Stimulated activated CD4-positive, alpha-beta T cell treated with anti-CD3 and anti-CD28 coated beads, Interleukin-2, amount 100 ng/mL, for 4 hours (primary cell): ENCODE results near the gene ZNF611.
"Not testable (repeated sequence)": the region's sequence is repeated elsewhere in the genome, so short reads cannot be mapped to it uniquely, and the experiment has no call there.

Experiments
- DNase-seq: peaks from one replicate; pipeline ENCODE4 v3.0.0-alpha.2; 2020; ENCODE audit warnings: low read depth

Gene ZNF611

DNA sequence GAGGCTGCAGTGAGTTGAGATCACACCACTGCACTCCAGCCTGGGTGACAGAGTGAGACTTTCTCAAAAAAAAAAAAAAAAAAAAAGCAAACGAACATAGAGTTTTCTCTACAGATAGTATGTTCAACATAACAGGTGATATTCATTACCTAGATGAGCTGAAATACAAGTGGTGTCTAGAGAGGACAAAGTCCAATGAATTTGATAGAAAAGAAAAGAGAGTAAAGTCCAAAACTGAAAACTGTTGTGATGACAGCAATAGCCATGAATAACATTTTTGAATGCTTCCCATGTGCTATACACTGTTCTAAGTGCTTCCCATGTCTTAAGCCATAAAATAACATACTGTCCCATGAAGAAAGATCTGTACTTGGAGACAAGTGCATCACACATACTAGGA is 53.6 kb downstream of the ZNF611 start:
- not testable (repeated sequence) for DNase-seq

DNA sequence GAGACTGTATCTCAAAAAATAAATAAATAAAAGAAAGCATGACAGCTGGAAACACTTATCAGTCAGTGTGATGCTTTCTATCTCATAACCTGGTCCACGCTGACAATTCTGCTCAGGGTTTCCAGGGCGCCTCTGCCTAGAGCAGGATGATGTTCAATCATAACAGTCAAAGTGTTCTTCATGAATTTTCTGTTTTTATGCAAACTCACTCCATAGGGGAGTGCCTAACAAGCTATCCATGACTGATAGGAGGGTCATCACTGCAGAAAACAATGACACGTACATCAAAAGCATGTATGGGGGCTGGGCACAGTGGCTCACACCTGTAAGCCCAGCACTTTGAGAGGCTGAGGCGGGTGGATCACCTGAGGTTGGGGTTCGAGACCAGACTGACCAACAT is 55.2 kb downstream of the ZNF611 start:
- no peak for DNase-seq

DNA sequence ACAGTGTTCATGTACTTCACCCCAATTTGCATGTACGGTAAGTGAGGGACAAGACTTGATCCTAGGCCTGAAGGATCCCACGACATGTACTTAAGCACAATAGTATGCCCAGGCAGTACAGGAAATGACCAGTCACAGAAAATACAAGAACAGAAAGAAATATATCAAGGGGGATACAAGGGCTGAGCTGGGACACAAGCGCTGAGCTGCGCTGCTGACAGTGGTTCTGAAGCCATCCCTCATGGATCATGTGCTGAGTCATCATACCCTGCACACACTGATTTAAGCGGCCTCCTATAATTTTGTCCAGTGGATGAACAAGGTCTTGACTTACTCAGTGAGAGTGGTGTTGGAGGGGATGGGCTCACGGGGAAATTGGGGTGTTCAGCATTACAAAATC is 59.6 kb downstream of the ZNF611 start:
- not testable (repeated sequence) for DNase-seq

DNA sequence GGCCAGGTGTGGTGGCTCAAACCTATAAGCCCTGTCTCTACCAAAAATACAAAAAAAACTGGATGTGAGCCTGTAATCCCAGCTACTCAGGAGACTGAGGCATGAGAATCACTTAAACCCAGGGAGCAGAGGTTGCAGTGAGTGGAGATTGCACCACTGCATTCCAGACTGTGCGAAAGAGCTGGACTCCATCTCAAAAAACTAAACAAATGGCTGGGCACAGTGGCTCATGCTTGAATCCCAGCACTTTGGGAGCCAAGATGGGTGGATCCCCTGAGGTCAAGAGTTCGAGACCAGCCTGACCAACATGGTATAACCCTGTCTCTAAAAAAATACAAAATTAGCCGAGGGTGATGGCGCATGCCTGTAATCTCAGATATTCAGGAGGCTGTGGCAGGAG is 61.8 kb downstream of the ZNF611 start:
- no peak for DNase-seq

GRCh38 chr19:52670046-52670445 is 64.8 kb downstream of the ZNF611 start:
- DNase-seq = no peak

DNA sequence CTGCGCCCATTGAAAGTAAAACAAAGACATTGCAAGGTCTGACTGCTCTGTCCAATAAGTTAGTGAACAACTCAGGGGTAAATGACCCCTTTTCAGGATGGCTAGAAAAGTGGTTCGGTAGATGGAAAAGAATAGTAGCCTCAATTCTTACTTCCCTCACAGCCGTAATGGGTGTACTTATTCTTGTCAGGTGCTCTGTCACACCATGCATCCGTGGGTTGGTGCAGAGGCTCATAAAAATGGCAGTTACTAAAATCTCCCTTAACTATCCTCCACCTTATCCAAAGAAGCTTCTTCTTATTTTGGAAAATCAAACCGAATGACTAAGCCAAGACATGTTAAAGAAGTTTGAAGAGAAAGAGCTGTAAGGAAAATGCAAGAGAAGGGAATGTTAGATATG is 65.3 kb downstream of the ZNF611 start:
- DNase-seq = no peak

DNA sequence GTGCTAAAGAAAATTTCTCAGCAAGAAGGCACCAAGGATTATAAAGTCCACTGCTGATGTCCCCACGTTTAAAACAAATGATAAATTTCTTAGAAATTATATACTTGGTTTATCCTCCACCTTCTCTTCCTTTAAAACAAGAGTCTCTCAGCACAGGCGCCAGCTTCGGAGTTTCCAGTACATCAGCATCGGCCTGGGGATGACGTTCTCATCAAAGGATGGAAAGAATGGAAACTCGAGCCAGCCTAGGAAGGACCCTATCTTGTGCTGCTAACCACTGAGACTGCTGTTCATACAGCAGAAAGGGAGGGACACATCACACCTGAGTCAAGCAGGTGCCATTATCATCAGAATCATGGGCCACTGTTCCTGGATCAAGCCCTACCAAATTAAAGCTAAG is 66.9 kb downstream of the ZNF611 start:
- no peak for DNase-seq

DNA sequence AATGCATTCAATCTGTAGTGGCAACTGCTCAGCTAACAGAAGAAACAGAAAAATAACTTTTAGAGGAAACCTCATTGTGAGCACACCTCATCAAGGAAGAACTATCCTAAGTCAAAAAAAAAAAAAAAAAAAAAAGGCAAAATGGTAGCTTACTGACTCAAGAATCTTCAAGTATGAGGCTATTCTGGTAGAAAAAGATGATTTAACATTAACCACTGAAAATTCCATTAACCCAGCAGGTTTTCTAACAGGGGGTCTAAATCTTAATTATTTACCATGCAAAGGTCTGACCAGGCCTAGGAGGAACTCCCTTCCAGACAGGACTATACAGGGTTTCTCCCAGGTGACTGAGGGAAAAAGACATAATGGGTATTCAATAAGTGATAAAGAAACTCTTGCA is 68.3 kb downstream of the ZNF611 start:
- no peak for DNase-seq

GRCh38 chr19:52665529-52665928 is 69.3 kb downstream of the ZNF611 start:
- DNase-seq = no peak

- DNase-seq = no peak
Observed at GRCh38 chr19:52665027-52665426, 69.8 kb downstream of the ZNF611 start.

GRCh38 chr19:52664461-52664860 is 70.4 kb downstream of the ZNF611 start:
- DNase-seq = no peak

DNA sequence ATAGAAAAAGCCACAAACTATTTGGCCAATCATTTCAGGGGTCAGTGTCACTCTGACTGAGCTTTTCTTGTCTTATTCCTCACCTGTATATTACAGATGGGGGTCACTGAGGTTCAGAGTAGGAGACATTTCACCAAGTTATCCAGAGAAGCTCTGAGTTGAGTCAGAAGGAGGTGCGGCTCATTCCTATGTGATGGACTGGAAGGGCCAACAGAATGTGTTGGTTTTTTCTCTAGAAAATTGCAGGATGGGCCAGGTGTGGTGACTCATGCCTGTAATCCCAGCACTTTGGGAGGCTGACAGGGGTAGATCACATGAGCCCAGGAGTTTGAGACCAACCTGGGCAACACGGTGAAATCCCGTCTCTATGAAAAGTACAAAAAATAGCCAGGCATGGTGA is 72.2 kb downstream of the ZNF611 start:
- no peak for DNase-seq

GRCh38 chr19:52660981-52661380 is 73.9 kb downstream of the ZNF611 start:
- no peak for DNase-seq

GRCh38 chr19:52659013-52659412 is 75.8 kb downstream of the ZNF611 start:
- no peak for DNase-seq

GRCh38 chr19:52658595-52658994 is 76.2 kb downstream of the ZNF611 start:
- DNase-seq = no peak

DNA sequence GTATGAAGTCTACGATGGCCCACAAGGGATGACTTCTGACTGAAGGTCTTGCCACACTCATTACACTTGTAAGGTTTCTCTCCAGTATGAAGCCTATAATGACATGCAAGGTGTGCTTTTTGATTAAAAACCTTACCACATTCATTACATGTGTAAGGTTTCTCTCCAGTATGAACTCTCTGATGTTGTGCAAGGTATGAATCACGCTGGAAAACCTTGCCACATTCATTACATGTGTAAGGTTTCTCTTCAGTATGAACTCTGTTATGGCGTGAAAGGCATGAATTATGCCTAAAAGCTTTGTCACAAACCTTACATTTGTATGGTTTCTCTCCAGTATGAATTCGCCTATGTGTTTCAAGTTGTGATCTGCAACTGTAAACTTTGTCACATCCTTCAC is 81.7 kb downstream of the ZNF611 start:
- no peak for DNase-seq
